H1 (cell line): ENCODE results near the gene MMP20. TPM values are rescaled to one million over a fixed set of nuclear protein-coding genes. Genes with fewer than 3 reads are reported as not detected.

ENCODE experiments used
- CTCF ChIA-PET: fragments of 300-600 bp; sonication (Branson Sonifier 250); formaldehyde crosslinking; loops from one replicate; lab custom pipeline; 2021; ENCODE audit not compliant: partially characterized antibody; lab: Charles Lee
- POLR2A ChIA-PET: fragments of 300-600 bp; sonication (Branson Sonifier 250); formaldehyde crosslinking; loops from one replicate; lab custom pipeline; 2021; ENCODE audit warnings: inconsistent platforms; ENCODE audit not compliant: partially characterized antibody; lab: Charles Lee
- DNase-seq, 2 experiments: peaks; one replicate each; pipeline versions ENCODE4 v3.0.0 to v3.0.0-alpha.2; 2010 to 2022; ENCODE audit warnings: low spot score in 2 of 2, low read depth in 1 of 2, mixed read lengths in 1 of 2
- FAIRE-seq: peaks from 2 replicates; lab custom pipeline; 2011; peaks lifted over from hg19 to GRCh38; lab: Jason Lieb, UNC
- H2AFZ ChIP-seq: 2 replicates; pipeline ENCODE4 v1.8.1; 2012; ENCODE audit warnings: low read length, inconsistent platforms
- H2AK5ac ChIP-seq: 2 replicates; pipeline ENCODE4 v1.6.1; 2013; ENCODE audit warnings: low read depth, low read length
- H2BK120ac ChIP-seq: replicated peaks from 2 replicates; pipeline ENCODE3; 2013; ENCODE audit warnings: low read depth, low read length, inconsistent platforms
- H2BK12ac ChIP-seq: 2 replicates; pipeline ENCODE4 v1.6.1; 2013; ENCODE audit warnings: low read depth, low read length
- H2BK15ac ChIP-seq: 2 replicates; pipeline ENCODE4 v1.6.1; 2013; ENCODE audit warnings: low read length
- H2BK20ac ChIP-seq: 2 replicates; pipeline ENCODE4 v1.6.1; 2013; ENCODE audit warnings: low read length
- H2BK5ac ChIP-seq: 2 replicates; pipeline ENCODE4 v1.6.1; 2013; ENCODE audit warnings: low read depth, low read length
- H3K14ac ChIP-seq: 2 replicates; pipeline ENCODE4 v1.6.1; 2013; ENCODE audit warnings: inconsistent platforms; ENCODE audit not compliant: insufficient read length
- H3K18ac ChIP-seq: 2 replicates; pipeline ENCODE4 v1.6.1; 2013; ENCODE audit warnings: low read length; ENCODE audit errors: extremely low read depth
- H3K23ac ChIP-seq: 2 replicates; pipeline ENCODE4 v1.6.1; 2013; ENCODE audit warnings: inconsistent platforms; ENCODE audit not compliant: insufficient read length
- H3K23me2 ChIP-seq: 2 replicates; pipeline ENCODE4 v1.6.1; 2013; ENCODE audit warnings: low read depth, low read length
- H3K27ac ChIP-seq: 2 replicates; pipeline ENCODE4 v1.6.1; 2011; ENCODE audit warnings: low read depth, low read length, inconsistent platforms
- H3K27me3 ChIP-seq, 4 experiments: replicated peaks in 1 of 4; 1 replicate in 1 of 4; 2 replicates in 3 of 4; pipeline versions ENCODE4 v1.6.1 to v1.8.1; 2011 to 2013; ENCODE audit warnings: low read length in 3 of 4, mild to moderate bottlenecking in 3 of 4, inconsistent platforms in 2 of 4, mixed read lengths in 2 of 4, moderate library complexity in 1 of 4; ENCODE audit not compliant: control insufficient read depth in 3 of 4, insufficient read depth in 3 of 4; ENCODE audit errors: extremely low read depth in 1 of 4
- H3K36me3 ChIP-seq, 4 experiments: 2 replicates each; pipeline versions ENCODE4 v1.6.1 to v1.8.1; 2011 to 2013; ENCODE audit warnings: mild to moderate bottlenecking in 4 of 4, low read length in 3 of 4, moderate library complexity in 2 of 4, control low read depth in 1 of 4, inconsistent platforms in 1 of 4; ENCODE audit not compliant: insufficient read depth in 4 of 4, control insufficient read depth in 2 of 4
- H3K4ac ChIP-seq: replicated peaks from 2 replicates; pipeline ENCODE3; 2013; ENCODE audit warnings: low read length, low read depth, mixed read lengths, inconsistent platforms; ENCODE audit not compliant: insufficient read length
- H3K4me1 ChIP-seq, 4 experiments: replicated peaks in 1 of 4; 1 replicate in 1 of 4; 2 replicates in 3 of 4; pipeline versions ENCODE4 v1.6.1 to v1.8.1; 2011 to 2013; ENCODE audit warnings: low read length in 3 of 4, inconsistent platforms in 2 of 4, mixed read lengths in 1 of 4; ENCODE audit not compliant: insufficient read depth in 4 of 4, control insufficient read depth in 3 of 4
- H3K4me2 ChIP-seq, 2 experiments: 2 replicates each; pipeline versions ENCODE4 v1.6.1 to v1.8.1; 2011 to 2013; ENCODE audit warnings: low read depth in 2 of 2, low read length in 2 of 2, control low read depth in 1 of 2, inconsistent platforms in 1 of 2, mild to moderate bottlenecking in 1 of 2; ENCODE audit not compliant: insufficient read depth in 1 of 2
- H3K4me3 ChIP-seq, 4 experiments: fragments of 200-600, 300-600 bp in 1 of 4; sonication (generic), shearing (Covaris generic), sonication (Bioruptor Twin) in 1 of 4; 2 replicates each; pipeline versions ENCODE4 v1.5.1 to v1.8.1; 2011 to 2016; ENCODE audit warnings: low read length in 4 of 4, low read depth in 3 of 4, control low read depth in 2 of 4, inconsistent platforms in 2 of 4, mild to moderate bottlenecking in 2 of 4, mixed read lengths in 1 of 4, moderate library complexity in 1 of 4; ENCODE audit not compliant: insufficient read depth in 2 of 4; ENCODE audit errors: extremely low read depth in 1 of 4
- H3K56ac ChIP-seq: replicated peaks from 2 replicates; pipeline ENCODE3; 2013; ENCODE audit warnings: low read depth, mild to moderate bottlenecking, mixed read lengths, low read length, inconsistent platforms; ENCODE audit not compliant: insufficient read length
- H3K79me1 ChIP-seq: 2 replicates; pipeline ENCODE4 v1.6.1; 2013; ENCODE audit warnings: low read depth, low read length, control low read depth
- H3K79me2 ChIP-seq, 2 experiments: 2 replicates each; pipeline versions ENCODE4 v1.6.1 to v1.8.1; 2012 to 2013; ENCODE audit warnings: low read length in 2 of 2, mild to moderate bottlenecking in 2 of 2, inconsistent platforms in 1 of 2; ENCODE audit not compliant: insufficient read depth in 2 of 2, control insufficient read depth in 1 of 2
- H3K9ac ChIP-seq, 4 experiments: replicated peaks in 1 of 4; 1 replicate in 1 of 4; 2 replicates in 3 of 4; pipeline versions ENCODE4 v1.6.1 to v1.8.1; 2011 to 2013; ENCODE audit warnings: low read depth in 3 of 4, low read length in 3 of 4, control low read depth in 2 of 4, mild to moderate bottlenecking in 2 of 4, moderate library complexity in 2 of 4, inconsistent platforms in 1 of 4; ENCODE audit errors: extremely low read depth in 1 of 4
- H3K9me3 ChIP-seq, 2 experiments: 2 replicates each; pipeline versions ENCODE4 v1.6.1 to v1.8.1; 2012 to 2013; ENCODE audit warnings: mild to moderate bottlenecking in 2 of 2, moderate library complexity in 2 of 2, control low read depth in 1 of 2, inconsistent platforms in 1 of 2, low read depth in 1 of 2, low read length in 1 of 2, mixed read lengths in 1 of 2; ENCODE audit not compliant: insufficient read depth in 2 of 2
- H4K20me1 ChIP-seq, 2 experiments: replicated peaks in 1 of 2; 2 replicates each; pipeline versions ENCODE3 to v1.8.1; 2011 to 2013; ENCODE audit warnings: inconsistent platforms in 2 of 2, low read length in 2 of 2, mild to moderate bottlenecking in 1 of 2; ENCODE audit not compliant: insufficient read depth in 2 of 2, control insufficient read depth in 1 of 2
- H4K5ac ChIP-seq: 2 replicates; pipeline ENCODE4 v1.6.1; 2013; ENCODE audit warnings: low read length, low read depth, mixed read lengths, inconsistent platforms; ENCODE audit not compliant: insufficient read length
- H4K8ac ChIP-seq: 2 replicates; pipeline ENCODE4 v1.8.0; 2013; ENCODE audit warnings: mild to moderate bottlenecking, moderate library complexity, low read length, inconsistent platforms; ENCODE audit not compliant: insufficient read depth; ENCODE audit errors: extremely low read depth
- H4K91ac ChIP-seq: replicated peaks from 2 replicates; pipeline ENCODE3; 2013; ENCODE audit warnings: low read length, mixed read lengths, inconsistent platforms; ENCODE audit not compliant: insufficient read length
- ATF3 ChIP-seq: IDR thresholded peaks from 2 replicates; pipeline ENCODE4 v1.6.1; 2011; ENCODE audit warnings: low read depth, mild to moderate bottlenecking, low read length; ENCODE audit not compliant: insufficient read depth
- BACH1 ChIP-seq: IDR thresholded peaks from 2 replicates; pipeline ENCODE4 v1.6.1; 2012; ENCODE audit warnings: low read length, improper control_type of control experiment
- BCL11A ChIP-seq, 2 experiments: IDR thresholded peaks; one replicate each; pipeline ENCODE4 v1.6.1; 2011; ENCODE audit warnings: low read depth in 2 of 2, low read length in 2 of 2, mild to moderate bottlenecking in 2 of 2
- CHD2 ChIP-seq: IDR thresholded peaks from 2 replicates; pipeline ENCODE4 v1.6.1; 2012; ENCODE audit warnings: low read length, improper control_type of control experiment
- E2F6 ChIP-seq: IDR thresholded peaks from 2 replicates; pipeline ENCODE4 v1.6.1; 2012; ENCODE audit warnings: inconsistent platforms
- HDAC6 ChIP-seq: IDR thresholded peaks from one replicate; pipeline ENCODE4 v1.7.1; 2012; ENCODE audit warnings: low read depth, mild to moderate bottlenecking, inconsistent platforms, low read length, moderate library complexity
- MAX ChIP-seq: IDR thresholded peaks from 2 replicates; pipeline ENCODE4 v1.6.1; 2012; ENCODE audit warnings: inconsistent platforms
- PHF8 ChIP-seq: fragments of 200-600 bp; sonication (generic); conservative IDR thresholded peaks from 2 replicates; pipeline ENCODE4 v1.7.1; 2012; ENCODE audit warnings: low read depth, mild to moderate bottlenecking, inconsistent platforms, low read length, moderate library complexity
- POLR2A ChIP-seq, 2 experiments: IDR thresholded peaks; 1 replicate in 1 of 2; 2 replicates in 1 of 2; pipeline ENCODE4 v1.6.1; 2011; ENCODE audit warnings: low read depth in 2 of 2, low read length in 2 of 2, mild to moderate bottlenecking in 2 of 2; ENCODE audit errors: control extremely low read depth in 1 of 2
- SAP30 ChIP-seq: fragments of 300-600 bp; sonication (generic); IDR thresholded peaks from 2 replicates; pipeline ENCODE4 v1.7.1; 2012; ENCODE audit warnings: low read length, moderate library complexity, mild to moderate bottlenecking, inconsistent platforms; ENCODE audit not compliant: insufficient read depth, insufficient replicate concordance
- SIN3A ChIP-seq, 2 experiments: IDR thresholded peaks in 1 of 2; conservative IDR thresholded peaks in 1 of 2; 2 replicates each; pipeline ENCODE4 v1.6.1; 2011 to 2012; ENCODE audit warnings: low read length in 2 of 2, improper control_type of control experiment in 1 of 2, low read depth in 1 of 2, mild to moderate bottlenecking in 1 of 2
- SRF ChIP-seq: IDR thresholded peaks from 2 replicates; pipeline ENCODE4 v1.6.1; 2011; ENCODE audit warnings: mild to moderate bottlenecking, low read depth, low read length, moderate library complexity
- TAF7 ChIP-seq: optimal IDR thresholded peaks from 2 replicates; pipeline ENCODE3; 2011; ENCODE audit warnings: low read depth, mild to moderate bottlenecking, inconsistent platforms, low read length, moderate library complexity, borderline replicate concordance
- TBP ChIP-seq: IDR thresholded peaks from 2 replicates; pipeline ENCODE4 v1.6.1; 2011; ENCODE audit warnings: low read depth, low read length, improper control_type of control experiment
- polyA plus RNA-seq, 7 experiments: library from polyadenylated mRNA; depleted of rRNA in 3 of 7; stranded (reverse) in 5 of 7; unstranded in 2 of 7; fragments of >200 nt in 5 of 7; fragments of 200-250 nt in 2 of 7; gene quantifications; 1 replicate in 5 of 7; 2 replicates in 1 of 7; 4 replicates in 1 of 7; pipeline versions ENCODE4 v1.2.1 to v1.2.3, GENCODE V29; 2011 to 2013; ENCODE audit warnings: missing spikeins in 2 of 7, mixed read lengths in 2 of 7
- total RNA-seq: library from RNA; stranded (reverse); fragmentation: NEBNext Ultra II Directional; extraction: Animal tissue kit (Norgen Biotek cat#: 25700); gene quantifications from 2 replicates; pipeline ENCODE4 v1.2.1, GENCODE V29; 2021

MMP20 gene
- total and polyA plus RNA-seq, 2 of the 8 experiments (the other 6 are each of a cell fraction or from before 2014, with no cell fraction given) = not detected

- no peak overlapping the region for H4K5ac ChIP-seq
- no peak overlapping the region for H2BK5ac ChIP-seq
- no peak overlapping the region for H4K91ac ChIP-seq
- H3K23ac ChIP-seq = no peak overlapping the region
- DNase-seq (no peak), FAIRE-seq (no peak)
- no peak overlapping the region for H3K27ac ChIP-seq
- H3K18ac ChIP-seq = no peak overlapping the region
- H2BK15ac ChIP-seq = no peak overlapping the region
- H3K36me3 ChIP-seq = no peaks in the 10 kb centered on the region; a peak in 1 of 8 replicates
- no peaks in the 10 kb centered on the region for H3K27me3 ChIP-seq
- no peaks in the 10 kb centered on the region for H3K79me1 ChIP-seq
- no peak overlapping the region for H2BK12ac ChIP-seq
- H3K9me3 ChIP-seq = no peaks in the 10 kb centered on the region
- H3K79me2 ChIP-seq = no peaks in the 10 kb centered on the region
- H4K8ac ChIP-seq = no peak overlapping the region
- ChIA-PET POLR2A (no interaction called here), CTCF (interaction anchor here (0.7 to 2.0 kb wide), 4 partner anchors 11 to 106 kb away, joined by 3 to 6 read pairs (median 4); no protein-coding TSS in a partner anchor)
- H3K56ac ChIP-seq = no peak overlapping the region
- H2AK5ac ChIP-seq = no peak overlapping the region
- no peak overlapping the region for H3K4me2 ChIP-seq
- H4K20me1 ChIP-seq = no peaks in the 10 kb centered on the region
- H2BK20ac ChIP-seq = no peak overlapping the region
- no peak overlapping the region for H3K9ac ChIP-seq
- H3K4ac ChIP-seq = no peak overlapping the region
- no peak overlapping the region for H2BK120ac ChIP-seq
- H2AFZ ChIP-seq = no peak overlapping the region
- H3K14ac ChIP-seq = no peak overlapping the region
- H3K23me2 ChIP-seq = no peaks in the 10 kb centered on the region
- H3K4me3 ChIP-seq = no peak overlapping the region
- peaks cover 0 to 2% (median 0%) of the 10 kb centered on the region in 4 experiments; a peak in 1 of 7 replicates for H3K4me1 ChIP-seq
- no peak for TF ChIP-seq HDAC6
- TF ChIP-seq SIN3A (conservative IDR thresholded peaks at IDR 0.05 in 1 of 2, IDR thresholded peaks at IDR 0.05 in 1 of 2; ENCODE audit: low read depth in 1 of 2, low read length in 2 of 2) = no peak
- TF ChIP-seq BACH1 = no peak
- TF ChIP-seq E2F6 = no peak
- no peak for TF ChIP-seq CHD2
- no peak for TF ChIP-seq PHF8
- no peak for TF ChIP-seq MAX
- TF ChIP-seq SRF = no peak
- no peak for TF ChIP-seq BCL11A (IDR thresholded peaks at IDR 0.05; ENCODE audit: low read depth in 2 of 2, low read length in 2 of 2)
- no peak for TF ChIP-seq SAP30
- no peak for TF ChIP-seq POLR2A (IDR thresholded peaks at IDR 0.05; ENCODE audit: control extremely low read depth in 1 of 2, low read depth in 2 of 2, low read length in 2 of 2)
- TF ChIP-seq TAF7 = no peak
- TF ChIP-seq TBP = no peak
- TF ChIP-seq ATF3 = no peak
Observed at GRCh38 chr11:102559839-102560238, 65.3 kb downstream of the MMP20 start.
